Measurements from ENCODE around the gene HOXB3. TPM values are rescaled to one million over a fixed set of nuclear protein-coding genes. Genes with fewer than 3 reads are reported as not detected.

Gene HOXB3
- total RNA-seq, 4 donors from 2014 or later, result 2.5 to 11.1 (median 5.8) TPM

DNA sequence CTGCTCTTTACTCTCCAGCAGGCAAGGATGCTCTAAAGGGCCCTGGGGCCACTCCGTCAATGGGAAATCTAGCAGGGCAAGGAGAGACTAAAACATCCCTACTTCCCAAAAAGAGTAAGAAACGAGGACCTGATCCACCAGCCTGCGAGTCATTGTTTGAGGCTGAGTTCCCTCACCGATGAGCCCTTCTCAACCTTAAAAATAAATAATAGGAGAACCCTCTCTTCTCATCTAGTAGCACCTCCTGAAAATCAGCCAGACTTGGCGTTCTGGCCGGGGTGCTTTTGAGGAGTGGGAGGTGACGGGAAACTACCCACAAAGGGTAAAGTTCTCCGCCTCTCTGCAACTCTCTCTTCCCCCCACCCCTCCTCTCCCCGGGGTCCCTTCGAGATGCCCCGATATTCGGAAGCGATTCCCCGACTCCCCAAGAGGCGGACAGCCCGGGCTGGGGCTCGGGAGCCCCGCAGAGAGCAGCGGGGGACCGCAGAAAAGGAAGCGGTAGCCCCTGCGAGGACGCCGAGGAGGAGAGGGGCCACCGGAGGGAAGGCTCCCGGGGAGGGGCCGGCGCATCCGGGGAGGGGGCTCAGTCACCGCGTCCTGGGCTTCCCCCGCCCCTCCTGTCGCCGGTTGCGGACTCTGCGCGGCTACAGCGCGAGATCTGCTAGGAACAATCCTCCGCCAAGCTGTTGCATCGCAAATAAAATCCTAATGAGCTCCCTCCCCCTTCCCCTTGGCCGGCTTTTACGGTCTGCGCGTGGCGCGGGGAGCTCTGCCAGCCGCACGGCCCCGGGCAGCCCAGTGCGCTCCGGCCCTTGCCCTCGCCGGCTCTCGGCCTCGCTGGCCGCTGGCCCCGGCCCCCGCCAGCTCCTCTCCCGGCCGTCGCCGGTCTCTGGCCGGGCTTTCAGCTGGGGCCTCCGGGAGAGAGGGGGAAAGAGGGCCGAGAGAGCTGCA, 34.8 kb upstream of the HOXB3 start:
- Histone ChIP-seq H3K4me3 (peak overlapping the region in 3 of 4 donors; percentile 3 to 61 (median 35)), H3K4me1 (peaks cover 22 to 26% (median 23%) of the 10 kb centered on the region in 3 donors), H3K9me3 (no peaks in the 10 kb centered on the region), H3K36me3 (no peaks in the 10 kb centered on the region), H3K27me3 (peaks cover 42 to 100% (median 78%) of the 10 kb centered on the region in 4 donors), H3K27ac (no peak overlapping the region)
- intact Hi-C loops (cut with DNase I), result no loop called here
- 4 to 8% methylated on average over 6 to 14 of the region's 66 CpGs for WGBS, 2 donors
- DNase-seq, result no peak
- TF ChIP-seq, protein P1, sequence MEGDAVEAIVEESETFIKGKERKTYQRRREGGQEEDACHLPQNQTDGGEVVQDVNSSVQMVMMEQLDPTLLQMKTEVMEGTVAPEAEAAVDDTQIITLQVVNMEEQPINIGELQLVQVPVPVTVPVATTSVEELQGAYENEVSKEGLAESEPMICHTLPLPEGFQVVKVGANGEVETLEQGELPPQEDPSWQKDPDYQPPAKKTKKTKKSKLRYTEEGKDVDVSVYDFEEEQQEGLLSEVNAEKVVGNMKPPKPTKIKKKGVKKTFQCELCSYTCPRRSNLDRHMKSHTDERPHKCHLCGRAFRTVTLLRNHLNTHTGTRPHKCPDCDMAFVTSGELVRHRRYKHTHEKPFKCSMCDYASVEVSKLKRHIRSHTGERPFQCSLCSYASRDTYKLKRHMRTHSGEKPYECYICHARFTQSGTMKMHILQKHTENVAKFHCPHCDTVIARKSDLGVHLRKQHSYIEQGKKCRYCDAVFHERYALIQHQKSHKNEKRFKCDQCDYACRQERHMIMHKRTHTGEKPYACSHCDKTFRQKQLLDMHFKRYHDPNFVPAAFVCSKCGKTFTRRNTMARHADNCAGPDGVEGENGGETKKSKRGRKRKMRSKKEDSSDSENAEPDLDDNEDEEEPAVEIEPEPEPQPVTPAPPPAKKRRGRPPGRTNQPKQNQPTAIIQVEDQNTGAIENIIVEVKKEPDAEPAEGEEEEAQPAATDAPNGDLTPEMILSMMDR (IDR thresholded peaks at IDR 0.05), result no peak
- TF ChIP-seq POLR2A (IDR thresholded peaks at IDR 0.05), result no peak

DNA sequence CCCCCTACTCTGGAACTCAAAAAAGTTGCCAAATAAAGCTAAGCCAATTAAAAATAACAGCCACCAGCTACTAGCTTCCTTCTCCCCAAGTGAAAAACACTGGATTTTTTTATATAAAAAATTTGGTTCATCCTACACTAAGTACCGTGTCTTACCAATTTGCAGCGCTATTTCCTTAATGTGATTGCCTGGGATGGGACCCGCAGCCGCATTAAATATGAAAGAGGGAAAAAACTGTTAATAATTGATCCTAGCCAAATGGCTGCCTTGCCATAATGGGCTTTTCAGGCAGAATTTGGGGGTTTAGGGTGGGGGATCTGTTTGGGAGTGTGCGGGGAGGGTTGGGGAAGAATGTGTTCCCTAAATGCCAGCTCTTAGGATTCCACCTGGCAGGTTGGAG, 34.1 kb upstream of the HOXB3 start:
- TF ChIP-seq POLR2A (IDR thresholded peaks at IDR 0.05), result no peak
- TF ChIP-seq, protein P1 (IDR thresholded peaks at IDR 0.05), result no peak
- H3K9me3 ChIP-seq, result no peaks in the 10 kb centered on the region

DNA sequence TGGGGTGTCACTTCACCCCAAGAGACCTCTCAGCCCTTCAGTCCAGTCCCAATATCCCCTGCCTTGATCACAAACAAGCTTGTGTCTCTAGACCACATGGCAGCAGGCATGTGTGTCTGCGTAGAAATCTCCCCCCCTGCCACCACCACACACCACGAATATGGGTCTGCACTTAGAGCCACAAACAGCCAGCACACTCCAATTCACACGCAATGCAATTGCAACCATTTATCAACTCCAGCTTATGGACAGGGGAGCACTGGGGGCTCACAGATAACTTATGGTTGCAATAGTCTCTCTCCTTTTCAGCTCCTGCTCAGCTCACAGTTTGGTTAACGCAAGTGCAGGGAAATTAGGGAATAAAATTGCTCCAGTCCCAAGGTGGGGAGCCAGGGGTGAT, 33.5 kb upstream of the HOXB3 start:
- peaks cover 48 to 100% (median 77%) of the 10 kb centered on the region in 4 donors for H3K27me3 ChIP-seq
- no peak overlapping the region for H3K27ac ChIP-seq
- intact Hi-C loops (cut with DNase I), result no loop called here
- H3K36me3 ChIP-seq, result no peaks in the 10 kb centered on the region
- no peaks in the 10 kb centered on the region for H3K9me3 ChIP-seq
- no peak overlapping the region for H3K4me3 ChIP-seq
- WGBS, 2 donors, result 22 to 38% methylated on average over 3 to 4 of the region's 4 CpGs
- TF ChIP-seq, protein P1 (IDR thresholded peaks at IDR 0.05), result no peak
- TF ChIP-seq POLR2A (IDR thresholded peaks at IDR 0.05), result no peak
- no peak for DNase-seq
- H3K4me1 ChIP-seq, result peaks cover 22 to 34% (median 23%) of the 10 kb centered on the region in 3 donors

More for the DNA sequence above, 34.1 kb upstream of the HOXB3 start:
- WGBS, 2 donors, result 22 to 39% methylated on average over 5 of the region's 5 CpGs
- intact Hi-C loops (cut with DNase I), result no loop called here
- Histone ChIP-seq H3K27me3 (peaks cover 48 to 100% (median 80%) of the 10 kb centered on the region in 4 donors), H3K4me1 (peaks cover 22 to 29% (median 23%) of the 10 kb centered on the region in 3 donors), H3K4me3 (no peak overlapping the region), H3K27ac (no peak overlapping the region), H3K36me3 (no peaks in the 10 kb centered on the region)
- no peak for DNase-seq

DNA sequence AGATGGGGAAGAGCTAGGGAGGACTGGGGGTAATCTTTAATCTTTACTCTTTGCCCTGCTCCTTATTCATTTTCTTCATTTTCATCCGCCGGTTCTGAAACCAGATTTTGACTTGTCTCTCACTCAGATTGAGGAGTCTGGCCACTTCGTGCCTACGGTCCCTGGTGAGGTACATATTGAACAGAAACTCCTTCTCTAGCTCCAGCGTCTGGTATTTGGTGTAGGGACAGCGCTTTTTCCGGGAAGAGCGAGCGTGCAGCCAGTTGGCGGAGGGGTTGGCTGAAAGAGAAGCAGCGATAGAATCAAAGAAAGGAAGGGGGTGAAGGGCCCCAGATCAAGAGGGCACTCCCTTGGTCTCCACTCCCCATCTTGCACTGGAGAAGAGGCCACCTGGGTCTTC, 32.8 kb upstream of the HOXB3 start:
- Histone ChIP-seq H3K27me3 (peaks cover 48 to 100% (median 76%) of the 10 kb centered on the region in 4 donors), H3K27ac (no peak overlapping the region), H3K4me1 (peaks cover 22 to 41% (median 23%) of the 10 kb centered on the region in 3 donors), H3K4me3 (no peak overlapping the region), H3K9me3 (no peaks in the 10 kb centered on the region), H3K36me3 (no peaks in the 10 kb centered on the region)
- 19 to 41% methylated on average over 10 to 11 of the region's 11 CpGs for WGBS, 2 donors
- DNase-seq, result no peak
- intact Hi-C loops (cut with DNase I), result no loop called here
- no peak for TF ChIP-seq POLR2A (IDR thresholded peaks at IDR 0.05)
- TF ChIP-seq, protein P1 (IDR thresholded peaks at IDR 0.05), result no peak
